Measurements from ENCODE around the gene SH3PXD2B. TPM values are rescaled to one million over a fixed set of nuclear protein-coding genes. Genes with fewer than 3 reads are reported as not detected.
"Not testable (repeated sequence)": the region's sequence is repeated elsewhere in the genome, so short reads cannot be mapped to it uniquely, and the experiment has no call there.

The SH3PXD2B gene
- total RNA-seq, 1 donor: 0.52 TPM

DNA sequence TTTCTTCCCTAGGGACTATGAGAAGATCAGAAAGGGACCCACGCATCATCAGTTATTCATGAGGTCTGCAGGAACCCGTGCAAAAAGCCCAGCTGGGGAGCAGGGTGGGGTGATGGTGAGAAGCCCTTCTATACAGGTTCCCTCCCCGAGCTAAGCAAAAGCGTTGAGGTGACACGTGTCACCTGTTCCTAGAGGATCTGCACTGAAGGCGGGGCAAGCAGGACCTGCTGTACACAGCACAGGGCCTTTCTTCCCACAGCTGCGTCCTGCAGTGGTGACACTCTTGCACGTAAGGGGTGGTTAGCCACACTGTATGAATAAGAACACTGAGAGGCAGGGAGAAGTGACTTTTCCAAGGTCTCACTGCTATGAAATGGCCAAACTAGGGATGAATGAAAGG is 37.2 kb upstream of the SH3PXD2B start:
- no peaks in the 10 kb centered on the region for H3K9me3 ChIP-seq (ENCODE audit: low read depth, low read length)
- no peaks in the 10 kb centered on the region for H3K4me1 ChIP-seq (ENCODE audit: insufficient read depth, low read length)
- no peaks in the 10 kb centered on the region for H3K27me3 ChIP-seq (ENCODE audit: insufficient read depth, low read length)
- no peak overlapping the region for H3K4me3 ChIP-seq (ENCODE audit: low read length)

DNA sequence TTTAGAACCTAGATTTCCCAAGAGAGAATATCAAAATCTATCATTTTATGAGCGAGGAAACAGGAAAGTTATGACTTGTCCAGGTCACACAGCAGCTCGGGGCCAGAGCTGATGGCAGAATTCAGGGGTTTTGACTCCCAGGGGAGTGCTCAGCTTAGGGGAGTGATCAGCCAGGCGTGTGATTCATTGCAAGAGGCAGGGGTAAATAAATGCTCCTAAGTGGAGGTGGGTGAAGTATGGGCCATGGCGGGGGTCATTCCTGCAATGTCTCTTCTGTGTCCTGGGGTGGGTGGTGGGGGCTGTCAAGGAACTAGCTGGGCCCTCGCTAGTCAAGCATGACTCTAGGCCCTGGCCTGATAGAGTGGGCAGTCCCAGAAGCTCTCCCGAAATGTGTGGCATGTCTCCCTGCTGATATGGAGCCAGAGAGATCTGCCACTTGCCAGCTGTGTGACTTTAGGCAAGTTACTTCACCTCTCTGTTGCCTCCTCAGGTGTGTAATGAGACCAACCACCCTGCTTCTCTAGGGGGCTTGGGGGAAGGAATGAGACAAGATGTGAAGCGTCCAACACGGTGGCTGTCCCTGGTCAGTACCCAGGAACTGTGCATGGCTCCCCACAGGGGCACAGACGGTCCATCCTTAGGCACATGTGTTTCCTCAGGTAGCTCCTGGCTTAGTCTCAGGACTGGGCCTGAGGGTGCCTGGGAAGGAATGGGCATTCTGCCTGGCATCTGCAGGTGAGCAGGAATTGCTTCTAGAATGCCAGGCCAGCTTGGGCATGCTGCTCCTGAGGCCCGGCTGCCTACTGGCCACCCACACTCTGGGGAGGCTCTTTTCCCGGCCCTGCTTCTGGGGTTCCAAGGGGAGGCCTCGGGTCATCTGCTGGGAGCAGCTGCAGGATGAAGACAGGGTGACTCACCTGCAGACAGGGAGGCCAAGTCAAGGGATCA is 36.5 kb upstream of the SH3PXD2B start:
- H3K4me3 ChIP-seq (ENCODE audit: low read length): no peak overlapping the region
- no peaks in the 10 kb centered on the region for H3K4me1 ChIP-seq (ENCODE audit: insufficient read depth, low read length)
- H3K27me3 ChIP-seq (ENCODE audit: insufficient read depth, low read length): no peaks in the 10 kb centered on the region
- no peaks in the 10 kb centered on the region for H3K9me3 ChIP-seq (ENCODE audit: low read depth, low read length)

DNA sequence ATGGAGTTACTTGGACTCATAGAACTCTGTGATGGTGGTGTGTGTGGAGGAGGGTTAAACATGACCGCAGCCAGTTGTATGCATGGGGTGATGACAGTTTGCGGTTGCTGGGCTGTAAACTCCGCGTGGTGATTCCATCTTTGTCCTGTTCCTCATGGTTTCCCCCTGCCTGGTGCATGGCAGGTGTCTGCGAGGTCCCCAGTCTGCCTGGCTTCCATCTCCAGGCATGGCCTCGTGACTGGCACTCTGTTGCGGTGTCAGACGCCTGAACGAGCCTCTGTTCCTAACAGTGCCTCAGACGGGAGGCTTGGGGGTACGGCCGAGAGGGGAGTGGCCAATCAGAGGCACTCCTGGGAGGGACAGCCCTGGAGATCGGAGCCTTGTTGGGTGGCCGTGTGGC is 33.9 kb upstream of the SH3PXD2B start:
- Histone ChIP-seq H3K4me1 (ENCODE audit: insufficient read depth, low read length) (no peaks in the 10 kb centered on the region), H3K27me3 (ENCODE audit: insufficient read depth, low read length) (no peaks in the 10 kb centered on the region), H3K4me3 (ENCODE audit: low read length) (no peak overlapping the region), H3K9me3 (ENCODE audit: low read depth, low read length) (no peaks in the 10 kb centered on the region)

DNA sequence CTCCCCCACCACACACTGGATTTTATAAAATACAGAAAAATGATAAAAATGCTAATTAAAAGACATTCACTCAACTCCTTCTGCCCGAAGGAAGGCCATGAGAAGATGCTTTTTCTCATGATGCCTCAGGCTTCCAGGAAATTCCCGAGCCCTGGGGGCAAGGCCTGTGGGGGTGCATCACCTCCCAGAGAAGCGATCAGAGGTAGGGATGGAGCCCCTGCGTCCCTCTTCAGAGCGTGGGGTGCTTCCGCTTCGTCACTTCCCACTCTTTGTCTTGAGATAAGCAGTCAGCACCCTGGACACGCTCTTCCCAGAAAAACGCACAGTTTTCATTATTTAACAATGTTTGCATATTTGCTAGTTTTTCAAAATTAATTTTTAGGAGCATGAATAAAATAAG is 33.3 kb upstream of the SH3PXD2B start:
- Histone ChIP-seq H3K27me3 (ENCODE audit: insufficient read depth, low read length) (no peaks in the 10 kb centered on the region), H3K9me3 (ENCODE audit: low read depth, low read length) (no peaks in the 10 kb centered on the region), H3K4me3 (ENCODE audit: low read length) (no peak overlapping the region), H3K4me1 (ENCODE audit: insufficient read depth, low read length) (no peaks in the 10 kb centered on the region)

DNA sequence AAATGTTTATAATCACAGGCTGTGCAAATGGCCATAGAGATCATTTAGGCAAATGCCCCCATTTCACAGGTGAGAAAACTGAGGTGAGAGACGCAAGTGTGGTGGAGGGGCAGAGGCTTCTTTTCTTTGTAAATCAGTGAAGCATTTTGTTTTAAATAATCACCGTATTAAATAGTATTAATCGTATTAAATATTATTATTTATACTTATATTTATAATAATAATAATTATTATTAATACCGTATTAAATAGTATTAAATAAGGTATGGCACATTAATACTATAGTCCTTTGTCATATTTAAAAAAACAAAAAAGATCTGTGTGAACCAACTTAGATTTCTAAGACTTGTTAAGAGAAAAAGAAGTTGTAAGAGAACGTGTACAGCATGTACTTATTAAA is 32.6 kb upstream of the SH3PXD2B start:
- H3K27me3 ChIP-seq (ENCODE audit: insufficient read depth, low read length): no peaks in the 10 kb centered on the region
- no peaks in the 10 kb centered on the region for H3K4me1 ChIP-seq (ENCODE audit: insufficient read depth, low read length)
- no peak overlapping the region for H3K4me3 ChIP-seq (ENCODE audit: low read length)

DNA sequence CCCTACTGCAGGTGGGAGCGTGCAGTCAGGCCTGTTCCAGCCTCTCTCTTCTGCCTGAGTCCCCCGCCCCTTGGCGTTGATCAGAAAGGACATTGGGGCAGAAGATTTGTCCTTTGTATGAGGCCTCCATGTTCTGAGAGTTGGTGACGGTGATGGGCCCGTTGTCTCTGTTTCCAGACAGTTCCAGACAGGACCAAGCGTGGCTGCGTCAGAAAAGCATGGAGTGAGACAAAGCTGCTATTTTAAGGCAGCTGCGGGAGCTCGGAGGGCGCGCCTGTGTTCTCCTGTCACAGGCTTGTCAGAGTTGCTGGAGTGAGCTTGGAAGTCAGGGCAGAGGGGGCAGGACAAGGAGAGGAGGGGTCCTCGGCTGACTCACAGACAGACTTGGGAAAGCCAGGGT is 32.1 kb upstream of the SH3PXD2B start:
- H3K27me3 ChIP-seq (ENCODE audit: insufficient read depth, low read length): no peaks in the 10 kb centered on the region
- H3K9me3 ChIP-seq (ENCODE audit: low read depth, low read length): no peaks in the 10 kb centered on the region
- no peak overlapping the region for H3K4me3 ChIP-seq (ENCODE audit: low read length)
- H3K4me1 ChIP-seq (ENCODE audit: insufficient read depth, low read length): no peaks in the 10 kb centered on the region

More for the DNA sequence above, 32.6 kb upstream of the SH3PXD2B start:
- H3K9me3 ChIP-seq (ENCODE audit: low read depth, low read length): no peaks in the 10 kb centered on the region

DNA sequence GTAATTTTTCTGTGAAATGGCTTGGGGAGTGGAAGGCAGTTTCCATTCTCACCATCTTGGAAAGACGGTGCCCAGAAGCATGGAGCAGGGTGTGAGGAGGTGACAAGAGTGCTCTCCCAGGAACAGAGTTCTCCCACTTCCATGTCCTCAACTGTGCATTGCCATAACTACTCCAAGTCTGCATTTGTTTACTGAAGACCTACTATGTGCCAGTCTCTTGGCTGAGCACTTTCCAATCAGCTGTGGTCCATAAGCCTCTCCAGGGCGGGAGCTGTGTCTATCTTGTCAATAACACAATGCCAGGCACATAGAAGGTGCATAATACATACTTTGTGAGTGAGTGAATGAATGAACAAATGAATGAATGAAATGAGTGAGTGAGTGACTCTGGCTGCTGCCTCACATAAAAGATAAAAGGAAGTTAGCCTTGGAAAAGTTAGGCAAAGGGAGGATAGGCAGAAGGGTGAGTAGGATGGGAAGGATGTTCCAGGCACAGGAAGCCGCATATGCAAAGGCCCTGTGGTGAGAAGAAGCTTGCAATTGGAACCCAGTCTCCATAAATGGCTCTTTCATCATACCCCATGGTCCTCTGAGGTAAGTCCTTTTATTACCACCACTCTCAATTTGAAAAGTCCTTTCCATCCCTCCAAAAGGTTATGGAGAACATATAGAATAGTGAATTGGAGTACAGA is 31.3 kb upstream of the SH3PXD2B start:
- no peaks in the 10 kb centered on the region for H3K27me3 ChIP-seq (ENCODE audit: insufficient read depth, low read length)
- H3K4me3 ChIP-seq (ENCODE audit: low read length): no peak overlapping the region
- H3K4me1 ChIP-seq (ENCODE audit: insufficient read depth, low read length): no peaks in the 10 kb centered on the region
- H3K9me3 ChIP-seq (ENCODE audit: low read depth, low read length): no peaks in the 10 kb centered on the region

DNA sequence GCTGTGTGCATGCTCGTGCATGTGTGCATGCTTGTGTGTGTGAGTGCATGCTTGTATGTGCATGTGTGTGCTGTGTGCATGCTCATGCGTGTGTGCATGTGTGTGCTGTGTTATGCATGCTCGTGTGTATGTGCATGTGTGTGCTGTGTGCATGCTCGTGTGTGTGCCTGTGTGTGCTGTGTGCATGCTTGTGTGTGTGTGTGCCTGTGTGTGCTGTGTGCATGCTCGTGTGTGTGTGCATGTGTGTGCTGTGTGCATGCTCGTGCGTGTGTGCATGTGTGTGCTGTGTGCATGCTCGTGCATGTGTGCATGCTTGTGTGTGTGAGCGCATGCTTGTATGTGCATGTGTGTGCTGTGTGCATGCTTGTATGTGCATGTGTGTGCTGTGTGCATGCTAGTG is 30.3 kb upstream of the SH3PXD2B start:
- Histone ChIP-seq H3K9me3 (ENCODE audit: low read depth, low read length) (no peaks in the 10 kb centered on the region), H3K27me3 (ENCODE audit: insufficient read depth, low read length) (no peaks in the 10 kb centered on the region), H3K4me3 (ENCODE audit: low read length) (no peak overlapping the region), H3K4me1 (ENCODE audit: insufficient read depth, low read length) (no peaks in the 10 kb centered on the region)

DNA sequence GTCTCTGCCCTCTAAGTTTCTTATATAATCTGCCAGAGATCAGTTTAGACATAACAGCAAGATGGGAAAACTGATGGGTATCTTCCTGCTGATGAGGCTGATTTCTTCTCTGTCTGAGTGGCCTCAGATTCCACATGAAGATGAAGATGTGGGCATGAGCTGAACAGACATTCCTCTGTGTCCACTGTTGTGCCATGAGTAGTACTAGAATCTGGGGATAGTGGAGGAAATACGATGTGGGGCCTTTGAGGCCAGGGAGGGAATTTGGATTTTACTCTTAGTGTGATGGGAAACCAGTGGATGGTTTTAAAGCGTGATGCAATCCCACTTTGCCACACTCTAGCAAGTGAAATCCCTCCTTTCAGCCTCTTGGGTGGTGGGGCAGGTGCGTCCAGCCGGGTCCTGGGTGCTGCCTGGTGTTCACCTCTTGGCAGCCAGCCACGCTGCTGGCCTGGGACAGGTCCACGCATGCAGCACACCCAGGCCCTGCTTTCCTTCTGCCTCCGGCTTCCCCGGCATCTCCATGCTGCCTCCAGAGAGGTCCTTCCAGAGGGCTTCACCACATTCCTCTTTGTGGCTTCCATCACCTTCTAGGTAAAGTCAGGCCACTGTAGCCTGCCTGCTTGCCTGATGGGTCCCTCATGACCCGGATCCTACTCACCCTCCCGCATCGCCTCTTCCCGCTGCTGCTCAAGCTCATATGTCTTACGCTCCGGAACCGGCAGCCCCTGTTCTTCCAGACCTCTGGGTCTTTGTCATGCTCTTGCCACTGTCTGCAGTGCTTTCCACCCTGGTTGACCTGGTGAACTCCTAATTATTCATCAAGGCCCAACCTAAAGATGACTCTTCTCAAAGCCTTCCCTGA is 28.1 kb upstream of the SH3PXD2B start:
- H3K4me1 ChIP-seq (ENCODE audit: insufficient read depth, low read length): no peaks in the 10 kb centered on the region
- no peaks in the 10 kb centered on the region for H3K27me3 ChIP-seq (ENCODE audit: insufficient read depth, low read length)
- H3K4me3 ChIP-seq (ENCODE audit: low read length): no peak overlapping the region
- H3K9me3 ChIP-seq (ENCODE audit: low read depth, low read length): no peaks in the 10 kb centered on the region

DNA sequence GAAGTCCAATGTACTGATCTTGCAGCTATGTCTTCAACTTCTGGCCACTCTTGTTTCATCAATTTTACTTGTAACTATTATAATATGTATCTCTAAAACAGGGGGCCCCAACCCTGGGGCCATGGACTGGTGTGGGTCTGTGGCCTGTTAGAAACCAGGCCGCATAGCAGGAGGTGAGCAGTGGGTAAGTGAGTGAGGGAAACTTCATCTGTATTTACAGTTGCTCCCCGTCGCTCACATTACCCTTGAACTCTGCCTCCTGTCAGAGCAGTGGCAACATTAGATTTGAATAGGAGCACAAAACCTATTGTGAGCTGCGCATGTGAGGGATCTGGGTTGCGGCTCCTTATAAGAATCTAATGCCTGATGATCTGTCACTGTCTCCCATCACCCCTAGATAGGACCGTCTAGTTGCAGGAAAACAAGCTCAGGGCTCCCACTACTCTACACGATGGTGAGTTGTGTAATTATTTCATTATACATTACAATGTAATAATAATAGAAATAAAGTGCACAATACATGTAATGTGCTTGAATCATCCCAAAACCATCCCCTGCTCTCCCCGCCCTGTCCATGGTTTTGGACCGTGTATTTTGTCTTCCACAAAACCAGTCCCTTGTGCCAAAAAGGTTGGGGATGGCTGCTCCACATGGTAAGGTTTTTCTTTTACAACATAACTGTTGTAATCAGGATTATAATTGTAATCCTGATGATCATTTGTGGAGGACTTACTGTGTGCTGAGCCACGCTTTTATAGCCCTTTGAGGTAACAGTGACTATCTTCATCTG is 26.9 kb upstream of the SH3PXD2B start:
- Histone ChIP-seq H3K9me3 (ENCODE audit: low read depth, low read length) (no peaks in the 10 kb centered on the region), H3K4me1 (ENCODE audit: insufficient read depth, low read length) (no peaks in the 10 kb centered on the region), H3K4me3 (ENCODE audit: low read length) (no peak overlapping the region), H3K27me3 (ENCODE audit: insufficient read depth, low read length) (no peaks in the 10 kb centered on the region)

DNA sequence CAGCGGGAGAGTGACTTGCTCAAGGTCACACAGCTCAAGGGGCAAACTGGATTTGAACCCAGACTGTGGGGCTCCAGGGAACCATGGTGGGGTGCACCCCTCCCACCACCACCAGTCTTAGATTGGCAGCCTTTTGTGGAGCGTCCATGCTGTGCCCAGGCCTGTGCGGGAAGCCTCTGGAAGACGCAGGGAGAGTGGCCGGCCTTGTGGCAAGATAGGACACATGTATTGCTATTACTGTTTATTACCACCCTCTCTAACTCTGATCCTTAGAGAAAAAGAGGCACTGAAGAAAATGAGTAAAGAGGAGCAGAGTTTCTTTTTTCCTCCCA is 25.4 kb upstream of the SH3PXD2B start:
- Histone ChIP-seq H3K9me3 (ENCODE audit: low read depth, low read length) (no peaks in the 10 kb centered on the region), H3K4me3 (ENCODE audit: low read length) (no peak overlapping the region), H3K27me3 (ENCODE audit: insufficient read depth, low read length) (no peaks in the 10 kb centered on the region), H3K4me1 (ENCODE audit: insufficient read depth, low read length) (no peaks in the 10 kb centered on the region)

DNA sequence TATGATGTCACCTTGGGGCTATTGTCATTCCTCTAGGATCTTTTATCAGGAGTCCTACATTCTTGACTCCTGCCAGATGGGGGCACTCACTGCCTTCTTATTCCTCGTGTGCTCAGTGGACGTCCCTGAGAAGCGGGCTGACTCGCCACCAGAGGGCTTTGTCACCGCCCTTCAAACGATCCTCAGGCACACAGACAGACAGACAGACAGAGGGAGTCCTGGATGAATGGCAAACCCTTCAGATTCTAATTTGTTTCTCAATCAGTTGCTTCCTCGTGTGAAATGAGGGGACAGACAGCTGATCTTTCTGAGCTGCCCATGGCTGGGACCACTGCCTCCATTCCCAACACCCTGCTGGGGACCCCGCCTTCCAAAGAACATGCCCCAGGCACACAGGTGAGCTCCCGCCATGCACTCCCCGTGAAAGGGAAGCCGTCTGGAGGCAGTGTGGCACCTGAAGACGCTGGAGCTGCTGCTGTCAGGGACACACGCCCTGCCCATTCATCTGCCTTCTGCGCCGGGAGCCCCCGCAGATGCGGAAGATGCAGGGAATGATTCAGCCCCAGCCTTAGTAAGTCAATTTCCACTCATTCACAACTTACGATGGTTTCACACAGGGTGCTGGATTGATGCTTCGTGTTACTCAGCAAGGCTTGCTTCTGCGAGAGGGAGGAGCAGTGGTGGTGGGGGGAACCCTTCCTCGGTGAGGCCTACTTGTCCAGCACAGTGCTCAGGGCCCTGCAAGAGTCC is 24.9 kb upstream of the SH3PXD2B start:
- Histone ChIP-seq H3K4me3 (ENCODE audit: low read length) (no peak overlapping the region), H3K27me3 (ENCODE audit: insufficient read depth, low read length) (no peaks in the 10 kb centered on the region), H3K9me3 (ENCODE audit: low read depth, low read length) (no peaks in the 10 kb centered on the region), H3K4me1 (ENCODE audit: insufficient read depth, low read length) (no peaks in the 10 kb centered on the region)

DNA sequence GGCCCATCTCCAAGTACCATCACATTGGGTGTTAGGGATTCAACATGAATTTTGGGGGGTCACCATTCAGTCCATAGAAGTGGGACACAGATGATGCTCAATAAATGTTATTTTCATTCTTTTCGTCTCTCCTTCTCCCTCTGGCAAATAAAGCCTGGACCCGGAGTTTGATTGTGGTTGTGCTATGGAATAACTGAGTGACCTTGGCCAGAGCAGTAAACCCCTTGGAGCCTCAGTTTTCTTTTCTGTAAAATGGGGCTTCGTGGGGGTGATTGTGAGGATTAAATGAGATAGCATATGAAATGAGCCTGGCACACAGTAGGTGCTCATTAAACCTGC is 24.3 kb upstream of the SH3PXD2B start:
- H3K27me3 ChIP-seq (ENCODE audit: insufficient read depth, low read length); H3K9me3 ChIP-seq (ENCODE audit: low read depth, low read length); H3K4me3 ChIP-seq (ENCODE audit: low read length); H3K4me1 ChIP-seq (ENCODE audit: insufficient read depth, low read length): not testable (repeated sequence)

DNA sequence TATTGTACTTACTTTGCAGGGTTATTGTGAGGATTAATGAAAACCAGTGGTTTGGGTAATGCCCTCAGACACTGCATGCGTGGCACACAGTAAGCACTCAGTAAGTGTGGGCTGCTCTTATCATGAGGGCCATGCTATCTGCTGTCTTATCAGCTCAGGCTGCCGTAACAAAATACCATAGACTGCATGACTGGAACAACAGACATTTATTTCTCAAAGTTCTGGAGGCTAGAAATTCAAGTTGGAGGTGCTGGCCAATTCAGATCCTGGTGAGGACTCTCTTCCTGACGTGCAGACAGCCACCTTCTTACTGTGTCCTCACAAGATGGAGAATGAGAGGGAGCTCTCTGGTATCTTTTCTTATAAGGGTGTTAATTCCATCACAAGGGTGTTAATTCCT is 23.9 kb upstream of the SH3PXD2B start:
- Histone ChIP-seq H3K4me1 (ENCODE audit: insufficient read depth, low read length) (no peaks in the 10 kb centered on the region), H3K4me3 (ENCODE audit: low read length) (no peak overlapping the region), H3K9me3 (ENCODE audit: low read depth, low read length) (no peaks in the 10 kb centered on the region), H3K27me3 (ENCODE audit: insufficient read depth, low read length) (no peaks in the 10 kb centered on the region)

All from mononuclear cell (primary cell).